Testis (tissue), 3 donors: ENCODE results near the gene KCNK18. TPM values are rescaled to one million over a fixed set of nuclear protein-coding genes. Genes with fewer than 3 reads are reported as not detected.

ENCODE experiments used
- DNase-seq: peaks from one replicate; pipeline ENCODE4 v3.0.0-alpha.2; 2019
- H3K27ac ChIP-seq, 2 donors: fragments of 200-600 bp; sonication (generic); one replicate each; pipeline ENCODE4 v1.5.1; 2019
- H3K27me3 ChIP-seq: fragments of 200-600 bp; sonication (generic); one replicate; pipeline ENCODE4 v1.5.1; 2019
- H3K36me3 ChIP-seq: fragments of 200-600 bp; sonication (generic); one replicate; pipeline ENCODE4 v1.5.1; 2017; ENCODE audit warnings: low read depth; ENCODE audit errors: missing control alignments
- H3K4me1 ChIP-seq: fragments of 200-600 bp; sonication (generic); one replicate; pipeline ENCODE4 v1.5.1; 2019
- H3K4me3 ChIP-seq, 2 donors: fragments of 200-600 bp; sonication (generic); one replicate each; pipeline ENCODE4 v1.5.1; 2017 to 2019
- H3K9me3 ChIP-seq: fragments of 200-600 bp; sonication (generic); one replicate; pipeline ENCODE4 v1.5.1; 2017
- CTCF ChIP-seq, 3 experiments: fragments of 450-650 bp in 2 of 3; fragments of 200-600 bp in 1 of 3; sonication (generic) in 1 of 3; IDR thresholded peaks; one replicate each; pipeline ENCODE4 v1.5.1; 2016 to 2019; ENCODE audit warnings: antibody characterized with exemption in 3 of 3, mild to moderate bottlenecking in 2 of 3, moderate library complexity in 1 of 3
- POLR2A ChIP-seq: fragments of 450-650 bp; IDR thresholded peaks from one replicate; pipeline ENCODE4 v1.6.1; 2017; ENCODE audit warnings: antibody characterized with exemption, mild to moderate bottlenecking, moderate library complexity
- WGBS, 2 donors: methylation state at CpG; one replicate each; pipeline ENCODE4 v1.1.5; 2018; 5-methylcytosine and 5-hydroxymethylcytosine counted together
- intact Hi-C: fragments of 100-400 bp; cut with DNase I; formaldehyde crosslinking; loops from one replicate; pipeline ENCODE4 v1.15.1; 2023; ENCODE audit warnings: low total_unique reads
- polyA plus RNA-seq: library from polyadenylated mRNA; stranded (reverse); fragments of 350-450 nt; fragmentation: Illumina TruSeq; extraction: RNeasy Lipid Tissue Mini Kit (QIAGEN cat#74804); gene quantifications from one replicate; pipeline ENCODE4 v1.2.3, GENCODE V29; 2014; ENCODE audit warnings: low read depth, low replicate concordance; ENCODE audit not compliant: insufficient read depth
- total RNA-seq, 2 donors: library from RNA; depleted of rRNA; stranded (reverse); fragments of >200 nt; gene quantifications; one replicate each; pipeline ENCODE4 v1.2.3, GENCODE V29; 2016

The KCNK18 gene
- total and polyA plus RNA-seq, 3 donors from 2014 or later, result 0.66 TPM; not detected in 2

- no peak for DNase-seq
- intact Hi-C loops, result no loop called here
- TF ChIP-seq CTCF (IDR thresholded peaks at IDR 0.05) (no peak), POLR2A (no peak)
- H3K27me3 ChIP-seq, result no peaks in the 10 kb centered on the region
- no peaks in the 10 kb centered on the region for H3K36me3 ChIP-seq
- H3K27ac ChIP-seq, result no peak overlapping the region
- H3K4me3 ChIP-seq, result no peak overlapping the region
- H3K4me1 ChIP-seq, result peaks cover 3% of the 10 kb centered on the region
- H3K9me3 ChIP-seq, result no peaks in the 10 kb centered on the region
- WGBS, 2 donors, result 78 to 82% methylated on average over 1 of the region's 1 CpG
These were observed 14.9 kb downstream of the KCNK18 start for GRCh38 chr10:117212176-117212575.

- Histone ChIP-seq H3K4me1 (peaks cover 3% of the 10 kb centered on the region), H3K27me3 (no peaks in the 10 kb centered on the region), H3K27ac (no peak overlapping the region), H3K4me3 (no peak overlapping the region), H3K36me3 (no peaks in the 10 kb centered on the region), H3K9me3 (no peaks in the 10 kb centered on the region)
- TF ChIP-seq CTCF (IDR thresholded peaks at IDR 0.05), result no peak
- TF ChIP-seq POLR2A, result no peak
- 63 to 64% methylated on average over 1 of the region's 1 CpG for WGBS, 2 donors
- intact Hi-C loops, result no loop called here
- DNase-seq, result no peak
These were observed 17.1 kb downstream of the KCNK18 start for GRCh38 chr10:117214401-117214800.

DNA sequence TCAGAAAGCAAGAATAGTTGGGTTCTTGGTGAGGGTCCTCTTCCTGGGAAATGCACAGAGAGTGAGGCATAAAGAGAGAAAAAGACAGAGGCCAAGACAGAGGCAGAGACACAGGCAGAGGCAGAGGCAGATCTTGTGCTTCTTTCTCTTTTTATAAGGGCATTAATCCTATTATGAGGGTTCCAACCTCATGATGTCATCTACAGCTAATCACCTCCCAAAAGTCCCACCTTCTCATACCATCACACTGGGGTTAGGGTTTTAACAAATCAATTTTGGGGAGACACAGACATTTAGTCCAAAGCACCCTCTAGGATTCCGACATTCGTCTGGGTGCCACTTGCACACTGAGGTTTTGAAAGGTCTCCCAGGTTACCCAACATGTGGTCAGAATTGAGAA, 17.8 kb downstream of the KCNK18 start:
- Histone ChIP-seq H3K9me3 (no peaks in the 10 kb centered on the region), H3K27ac (no peak overlapping the region), H3K27me3 (no peaks in the 10 kb centered on the region), H3K36me3 (no peaks in the 10 kb centered on the region), H3K4me1 (peaks cover 3% of the 10 kb centered on the region), H3K4me3 (no peak overlapping the region)
- DNase-seq, result no peak
- no peak for TF ChIP-seq POLR2A
- TF ChIP-seq CTCF (IDR thresholded peaks at IDR 0.05), result no peak
- intact Hi-C loops, result no loop called here
- 75 to 85% methylated on average over 2 of the region's 2 CpGs for WGBS, 2 donors

DNA sequence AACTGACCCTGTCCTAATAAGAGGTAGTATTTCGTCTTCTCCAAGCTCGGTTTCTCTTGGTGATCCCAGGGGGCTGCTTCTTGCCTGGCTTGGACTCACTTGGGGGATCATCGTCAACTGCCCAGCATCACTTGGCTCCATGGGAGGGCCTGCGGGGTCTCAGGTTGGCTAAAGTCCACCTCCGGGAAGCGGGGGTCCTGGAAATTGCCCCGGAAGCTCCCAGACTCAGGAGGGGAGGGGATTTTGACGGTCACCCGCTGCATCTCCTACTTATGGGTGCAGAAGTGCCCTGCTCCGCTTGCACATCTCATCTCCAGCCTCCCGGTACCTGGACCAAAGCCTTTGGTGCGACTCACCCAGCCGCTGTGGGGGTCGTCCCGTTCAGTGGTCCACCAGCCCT, 18.7 kb downstream of the KCNK18 start:
- Histone ChIP-seq H3K4me1 (peaks cover 3% of the 10 kb centered on the region), H3K27ac (no peak overlapping the region), H3K9me3 (no peaks in the 10 kb centered on the region), H3K27me3 (no peaks in the 10 kb centered on the region), H3K36me3 (no peaks in the 10 kb centered on the region), H3K4me3 (peak overlapping the region; percentile 27 to 48)
- intact Hi-C loops, result no loop called here
- TF ChIP-seq POLR2A, result no peak
- no peak for TF ChIP-seq CTCF (IDR thresholded peaks at IDR 0.05)
- no peak for DNase-seq
- 26 to 49% methylated on average over 7 to 14 of the region's 15 CpGs for WGBS, 2 donors

DNA sequence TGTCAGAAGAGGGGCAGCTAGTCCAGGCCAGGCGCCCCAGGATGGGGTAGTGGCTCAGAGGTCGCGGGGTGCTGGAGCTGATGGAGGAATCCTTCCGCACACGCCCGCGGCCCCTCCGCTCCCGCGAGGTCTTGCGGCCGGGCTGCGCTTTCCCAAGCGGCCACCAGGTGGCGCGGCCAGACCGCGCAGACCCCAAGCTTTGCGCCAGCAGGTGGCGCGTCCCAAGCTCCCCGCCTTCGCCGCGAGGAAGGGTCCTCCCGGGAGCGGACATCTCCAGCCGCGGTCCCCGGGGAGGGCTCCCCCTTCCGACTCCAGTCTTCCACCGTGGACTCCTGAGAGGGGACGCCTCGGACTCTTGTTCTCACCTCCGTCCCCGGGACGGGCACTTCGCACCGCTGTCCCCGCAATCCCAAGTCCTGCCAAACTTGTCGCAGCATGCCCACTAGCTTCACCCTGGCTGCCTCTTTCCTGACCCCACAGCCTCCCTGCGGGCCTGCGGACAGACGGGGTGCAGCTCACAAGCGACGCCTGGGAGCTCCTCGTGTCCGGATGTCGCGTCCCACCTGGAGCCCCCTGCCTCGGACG, 19.4 kb downstream of the KCNK18 start:
- Histone ChIP-seq H3K4me1 (peaks cover 3% of the 10 kb centered on the region), H3K36me3 (no peaks in the 10 kb centered on the region), H3K27me3 (no peaks in the 10 kb centered on the region), H3K27ac (no peak overlapping the region), H3K4me3 (peak overlapping the region; percentile 27 to 48), H3K9me3 (no peaks in the 10 kb centered on the region)
- intact Hi-C loops, result no loop called here
- TF ChIP-seq POLR2A, result no peak
- TF ChIP-seq CTCF (IDR thresholded peaks at IDR 0.05), result peak; percentile 99 to 100 (median 99)
- WGBS, 2 donors, result 1% methylated on average over 15 to 46 of the region's 52 CpGs
- peak; percentile 76 for DNase-seq
